Urinary bladder (tissue), 4 donors: ENCODE data around the gene OBSCN. TPM values are rescaled to one million over a fixed set of nuclear protein-coding genes. Genes with fewer than 3 reads are reported as not detected.

ENCODE experiments used
- DNase-seq: peaks from one replicate; pipeline ENCODE4 v3.0.0-alpha.2; 2015; ENCODE audit errors: extremely low spot score
- H3K27ac ChIP-seq: one replicate; pipeline ENCODE4 v1.5.1; 2013; ENCODE audit warnings: low read depth, mild to moderate bottlenecking, moderate library complexity
- H3K36me3 ChIP-seq: one replicate; pipeline ENCODE4 v1.6.1; 2013; ENCODE audit warnings: mild to moderate bottlenecking, moderate library complexity; ENCODE audit not compliant: insufficient read depth
- H3K4me1 ChIP-seq: one replicate; pipeline ENCODE4 v1.6.1; 2013; ENCODE audit warnings: mild to moderate bottlenecking, moderate library complexity; ENCODE audit not compliant: insufficient read depth
- H3K4me3 ChIP-seq: one replicate; pipeline ENCODE4 v1.5.1; 2013; ENCODE audit warnings: low read depth, low read length
- WGBS: extraction: QIAGEN DNeasy Blood & Tissue Kit; methylation state at CpG from one replicate; pipeline ENCODE4 v1.1.7; 2013; 5-methylcytosine and 5-hydroxymethylcytosine counted together
- polyA plus RNA-seq: library from polyadenylated mRNA; stranded (reverse); fragments of 200-250 nt; gene quantifications from one replicate; pipeline ENCODE4 v1.2.3, GENCODE V29; 2013
- total RNA-seq: library from RNA; depleted of rRNA; stranded (reverse); fragments of >200 nt; gene quantifications from one replicate; pipeline ENCODE4 v1.2.3, GENCODE V29; 2014
- donor health status: healthy with polysubstance abuse.
- donor health status: healthy.

Gene OBSCN
- total and polyA plus RNA-seq, 2 donors = 8.4 to 29.1 TPM

DNA sequence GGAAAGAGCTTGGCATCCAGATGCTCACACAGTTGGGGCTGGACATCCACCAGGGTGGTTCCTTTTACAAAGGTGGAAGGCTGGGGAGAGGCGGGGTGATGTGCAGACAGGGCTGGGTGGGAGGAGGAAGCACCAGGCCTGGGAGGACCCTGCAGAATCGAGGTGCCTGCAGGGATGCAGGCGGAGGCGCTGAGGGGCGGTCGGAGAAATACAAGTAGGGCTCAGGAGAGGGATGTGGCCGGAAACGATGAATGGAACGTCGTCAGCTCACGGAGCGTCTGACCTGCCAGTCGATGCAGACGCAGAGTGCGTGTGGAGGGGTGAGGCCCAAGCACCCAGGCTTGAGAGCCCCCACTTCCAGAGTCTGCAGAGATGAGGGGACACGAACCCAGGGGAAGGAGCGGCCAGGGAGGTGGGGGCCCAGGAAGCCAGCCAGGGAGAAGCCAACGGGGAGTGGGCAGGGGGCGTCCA is 135.4 kb downstream of the OBSCN start:
- Histone ChIP-seq H3K4me1 (no peaks in the 10 kb centered on the region), H3K4me3 (no peak overlapping the region), H3K27ac (no peak overlapping the region), H3K36me3 (no peaks in the 10 kb centered on the region)
- WGBS = 94% methylated on average over 19 of the region's 19 CpGs
- DNase-seq = no peak

DNA sequence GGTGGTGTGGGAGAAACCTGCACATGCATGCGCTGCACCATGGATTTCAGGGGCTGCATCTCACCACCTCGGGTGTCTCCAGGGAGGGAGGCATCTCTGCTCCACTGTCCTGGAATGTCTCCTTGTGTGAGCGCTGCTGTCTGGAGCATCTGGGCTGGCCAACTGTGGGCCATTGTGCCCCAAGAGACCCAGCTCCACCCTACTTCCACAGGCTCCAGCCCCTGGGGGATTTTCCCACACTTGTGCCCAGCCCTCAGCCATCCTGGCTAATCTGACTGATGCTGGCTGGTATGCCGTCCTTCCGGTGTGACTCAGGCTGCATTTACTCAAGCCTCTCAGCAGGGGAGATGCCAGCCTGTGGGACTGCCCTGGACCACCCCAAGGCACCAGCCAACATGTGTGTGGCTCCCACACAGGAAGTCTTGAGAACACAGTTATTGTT is 136.8 kb downstream of the OBSCN start:
- Histone ChIP-seq H3K27ac (no peak overlapping the region), H3K4me3 (no peak overlapping the region), H3K4me1 (no peaks in the 10 kb centered on the region), H3K36me3 (no peaks in the 10 kb centered on the region)
- WGBS = 86% methylated on average over 5 of the region's 5 CpGs
- no peak for DNase-seq

DNA sequence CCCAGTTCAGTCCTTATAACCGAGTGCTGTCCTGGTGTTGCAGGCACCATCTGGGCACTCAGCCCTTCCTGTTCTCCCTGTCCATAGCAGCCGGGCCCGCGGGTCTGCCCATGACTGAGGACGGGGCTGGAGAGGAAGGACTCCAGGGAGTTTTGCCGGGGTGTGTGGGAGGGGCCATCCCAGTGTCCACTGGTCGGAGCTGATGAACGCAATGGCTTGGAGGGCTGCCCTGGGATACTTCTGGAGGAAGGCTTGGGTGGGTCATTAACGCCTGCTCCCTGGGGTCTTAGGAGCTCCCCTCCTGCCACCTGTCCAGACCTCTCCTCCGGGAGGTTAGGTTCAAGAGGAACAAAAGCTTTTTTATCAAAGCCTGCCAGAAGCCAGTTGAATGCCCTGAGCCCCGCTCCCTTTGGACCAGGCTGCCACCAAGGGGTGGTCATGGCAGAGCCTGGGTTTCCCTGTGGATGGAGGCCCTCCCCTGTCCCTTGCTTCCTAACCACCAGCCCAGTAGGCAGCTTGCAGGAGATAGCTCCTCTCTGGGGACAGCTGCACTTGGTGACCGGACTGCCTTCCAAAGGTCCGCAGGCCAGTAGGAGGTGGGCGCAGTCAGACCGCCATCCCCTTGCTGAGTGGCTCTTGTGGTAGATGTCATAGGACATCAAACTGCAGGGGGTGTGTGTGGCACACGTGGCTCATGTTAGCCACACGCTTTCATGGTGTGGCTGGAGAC is 137.5 kb downstream of the OBSCN start:
- 90% methylated on average over 17 of the region's 17 CpGs for WGBS

DNA sequence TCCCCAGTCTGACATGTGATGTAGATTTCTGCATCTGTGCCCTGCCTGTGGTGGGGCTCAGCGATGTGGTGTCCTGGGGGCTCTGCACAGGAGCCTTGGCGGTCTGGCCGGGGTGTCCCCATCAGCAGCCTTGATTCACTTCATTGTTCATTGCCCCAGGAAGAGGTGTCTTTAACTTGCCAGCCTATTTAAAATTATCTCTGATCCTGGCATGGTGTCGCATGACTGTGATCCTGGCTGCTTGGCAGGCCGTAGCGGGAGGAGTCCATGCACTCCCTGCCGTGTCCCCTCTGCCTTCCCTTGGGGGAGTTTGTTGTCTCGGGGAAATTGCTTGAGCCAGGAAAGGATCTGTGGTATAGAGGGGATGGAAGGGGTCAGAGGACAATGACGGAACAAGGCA is 138.9 kb downstream of the OBSCN start:
- Histone ChIP-seq H3K4me1 (no peaks in the 10 kb centered on the region), H3K27ac (no peak overlapping the region), H3K36me3 (no peaks in the 10 kb centered on the region), H3K4me3 (no peak overlapping the region)
- no peak for DNase-seq
- WGBS = 83% methylated on average over 9 of the region's 9 CpGs

More for the DNA sequence above, 137.5 kb downstream of the OBSCN start:
- no peaks in the 10 kb centered on the region for H3K36me3 ChIP-seq
- no peak for DNase-seq
- H3K4me1 ChIP-seq = no peaks in the 10 kb centered on the region
- no peak overlapping the region for H3K27ac ChIP-seq
- no peak overlapping the region for H3K4me3 ChIP-seq

DNA sequence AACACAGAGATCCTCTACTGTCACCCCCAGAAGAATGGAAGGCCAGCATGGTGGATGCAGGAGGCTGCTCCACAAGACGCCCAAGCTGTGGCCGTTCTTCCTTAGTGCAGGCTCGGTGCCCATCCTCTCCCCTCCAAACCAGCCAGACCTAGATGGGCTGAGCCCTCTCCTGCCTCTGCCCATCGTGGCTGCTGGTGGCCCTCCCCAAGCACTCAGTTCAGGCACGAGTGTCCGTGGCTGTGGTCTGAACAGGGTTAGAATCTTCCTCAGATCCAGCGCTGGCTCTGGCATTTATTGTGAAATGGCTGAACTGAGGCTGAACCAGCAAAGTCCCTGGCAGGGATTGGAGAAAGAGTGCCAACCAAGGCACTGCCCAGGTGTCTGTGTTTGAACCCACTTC is 139.3 kb downstream of the OBSCN start:
- H3K36me3 ChIP-seq = no peaks in the 10 kb centered on the region
- no peaks in the 10 kb centered on the region for H3K4me1 ChIP-seq
- H3K4me3 ChIP-seq = no peak overlapping the region
- DNase-seq = no peak
- 87% methylated on average over 7 of the region's 7 CpGs for WGBS
- no peak overlapping the region for H3K27ac ChIP-seq

DNA sequence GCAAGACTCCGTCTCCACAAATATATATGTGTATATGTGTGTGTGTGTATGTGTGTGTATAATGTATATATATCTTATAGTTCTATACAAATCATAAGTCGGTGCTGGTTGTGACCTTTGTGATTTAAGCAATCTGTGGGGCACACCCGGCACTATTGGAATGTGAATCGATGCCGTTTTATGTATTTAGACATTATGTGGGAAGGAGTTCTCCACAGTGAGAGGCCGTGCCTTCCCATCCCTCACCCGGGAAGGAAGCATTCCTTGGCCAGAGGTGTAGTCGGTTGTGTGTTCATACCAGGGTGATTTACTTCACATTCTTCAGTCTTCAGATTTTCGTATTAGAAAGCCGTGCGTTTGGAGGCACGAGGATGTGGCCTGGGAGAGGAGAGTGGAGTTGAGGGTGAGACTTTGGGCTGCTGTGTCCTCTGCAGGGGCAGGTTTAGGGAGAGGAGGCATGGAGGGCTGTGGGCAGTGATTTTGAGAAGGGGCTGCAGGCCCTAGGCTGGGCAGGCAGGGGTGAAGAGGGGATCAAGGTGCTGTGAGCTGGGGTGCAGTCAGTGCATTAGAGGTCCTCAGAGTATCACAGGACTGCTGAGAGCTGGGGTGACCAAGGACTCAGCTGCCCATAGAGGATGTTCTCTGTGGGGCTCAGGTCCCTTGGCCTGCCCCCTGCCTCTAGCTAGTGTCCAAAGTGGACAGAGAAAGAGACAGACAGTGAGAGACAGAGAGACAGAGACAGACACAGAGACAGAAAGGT is 141.0 kb downstream of the OBSCN start:
- no peaks in the 10 kb centered on the region for H3K36me3 ChIP-seq
- no peak for DNase-seq

DNA sequence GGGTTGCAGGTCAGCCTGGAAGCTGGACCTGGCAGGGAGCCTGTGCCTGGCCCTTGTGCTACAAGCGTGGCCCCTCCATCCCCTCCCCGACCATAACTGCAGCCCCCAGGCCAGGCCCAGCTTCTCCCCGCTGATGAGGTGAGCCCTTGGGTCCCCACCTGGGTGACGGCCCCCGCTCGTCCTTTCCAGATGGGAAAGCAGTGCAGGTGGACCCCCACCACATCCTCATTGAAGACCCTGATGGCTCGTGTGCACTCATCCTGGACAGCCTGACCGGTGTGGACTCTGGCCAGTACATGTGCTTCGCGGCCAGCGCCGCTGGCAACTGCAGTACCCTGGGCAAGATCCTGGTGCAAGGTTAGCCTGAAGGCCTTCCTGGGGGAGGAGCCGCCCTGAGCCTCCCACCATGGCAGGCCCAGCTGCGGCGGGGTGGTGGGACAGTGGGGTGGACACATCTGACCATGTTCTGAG is 141.9 kb downstream of the OBSCN start:
- no peak overlapping the region for H3K27ac ChIP-seq
- no peak for DNase-seq
- H3K4me3 ChIP-seq = no peak overlapping the region
- H3K36me3 ChIP-seq = no peaks in the 10 kb centered on the region
- no peaks in the 10 kb centered on the region for H3K4me1 ChIP-seq
- WGBS = 93% methylated on average over 15 of the region's 15 CpGs

More for the DNA sequence above, 141.0 kb downstream of the OBSCN start:
- 77% methylated on average over 12 of the region's 12 CpGs for WGBS
- Histone ChIP-seq H3K4me1 (no peaks in the 10 kb centered on the region), H3K27ac (no peak overlapping the region), H3K4me3 (no peak overlapping the region)

DNA sequence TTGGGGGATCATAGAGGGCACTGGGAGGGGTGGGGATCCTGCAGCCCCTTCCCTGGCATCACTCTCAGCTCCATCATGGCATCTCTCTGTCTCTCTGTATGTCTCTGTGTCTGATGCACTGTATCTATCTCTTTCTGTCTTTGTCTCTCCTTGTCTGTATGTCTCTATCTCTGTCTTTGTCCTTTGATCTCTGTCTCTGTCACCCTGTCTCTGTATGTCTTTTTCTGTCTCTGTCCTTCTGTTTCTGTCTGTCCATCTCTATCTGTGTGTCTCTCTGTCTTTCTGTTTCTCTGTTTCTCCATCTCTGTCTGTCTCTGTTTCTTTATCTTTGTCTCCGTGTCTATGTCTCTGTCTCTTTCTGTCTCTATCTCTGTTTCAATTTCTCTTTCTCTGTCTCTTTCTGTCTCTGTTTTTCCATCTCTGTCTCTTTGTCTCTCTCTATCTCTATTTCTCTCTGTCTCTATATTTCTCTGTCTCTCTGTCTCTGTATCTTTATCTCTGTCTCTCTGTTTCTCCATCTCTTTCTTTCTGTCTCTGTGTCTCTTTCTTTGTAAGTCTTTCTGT is 142.4 kb downstream of the OBSCN start:
- H3K27ac ChIP-seq = no peak overlapping the region
- DNase-seq = no peak
- H3K4me3 ChIP-seq = no peak overlapping the region
- H3K4me1 ChIP-seq = no peaks in the 10 kb centered on the region
- 90% methylated on average over 1 of the region's 1 CpG for WGBS
- H3K36me3 ChIP-seq = no peaks in the 10 kb centered on the region

DNA sequence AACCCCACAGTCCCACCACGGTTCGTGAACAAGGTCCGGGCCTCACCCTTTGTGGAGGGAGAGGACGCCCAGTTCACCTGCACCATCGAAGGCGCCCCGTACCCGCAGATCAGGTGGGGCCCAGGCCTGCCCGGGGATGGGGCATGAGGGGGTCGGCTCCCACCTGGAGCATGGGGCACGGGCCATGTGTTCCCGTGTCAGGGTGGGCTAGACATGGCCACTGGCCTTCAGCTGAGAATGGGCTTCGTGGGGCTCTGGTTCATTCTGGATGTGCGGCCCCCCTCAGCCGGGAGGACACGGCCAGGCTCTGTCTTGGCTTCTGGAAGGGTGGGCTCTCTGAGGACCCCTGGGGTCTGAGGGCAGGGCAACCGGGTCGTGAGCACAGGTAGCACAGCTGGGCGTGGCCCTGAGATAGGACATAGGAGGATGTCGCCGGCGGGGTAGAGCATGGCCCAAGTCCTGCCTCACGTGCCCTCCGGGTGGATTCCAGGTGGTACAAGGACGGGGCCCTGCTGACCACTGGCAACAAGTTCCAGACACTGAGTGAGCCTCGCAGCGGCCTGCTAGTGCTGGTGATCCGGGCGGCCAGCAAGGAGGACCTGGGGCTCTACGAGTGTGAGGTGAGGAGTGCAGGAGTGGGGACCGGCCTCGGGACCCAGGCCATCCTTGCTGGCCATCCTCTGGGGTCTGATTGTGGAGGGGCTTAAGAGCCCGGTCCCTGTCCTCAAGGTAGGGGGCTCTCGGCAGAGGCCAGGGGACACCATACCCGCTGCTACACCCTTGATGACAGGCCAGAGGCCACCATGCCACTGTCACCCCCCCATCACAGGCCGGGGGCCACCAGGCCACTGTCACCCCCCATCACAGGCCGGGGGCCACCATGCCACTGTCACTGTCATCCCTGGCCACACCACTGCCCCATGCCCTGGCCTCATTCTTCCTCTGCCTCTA is 143.3 kb downstream of the OBSCN start:
- H3K27ac ChIP-seq = no peak overlapping the region
- WGBS = 91% methylated on average over 37 of the region's 37 CpGs
- no peaks in the 10 kb centered on the region for H3K4me1 ChIP-seq
- H3K4me3 ChIP-seq = no peak overlapping the region
- H3K36me3 ChIP-seq = no peaks in the 10 kb centered on the region
- DNase-seq = no peak

DNA sequence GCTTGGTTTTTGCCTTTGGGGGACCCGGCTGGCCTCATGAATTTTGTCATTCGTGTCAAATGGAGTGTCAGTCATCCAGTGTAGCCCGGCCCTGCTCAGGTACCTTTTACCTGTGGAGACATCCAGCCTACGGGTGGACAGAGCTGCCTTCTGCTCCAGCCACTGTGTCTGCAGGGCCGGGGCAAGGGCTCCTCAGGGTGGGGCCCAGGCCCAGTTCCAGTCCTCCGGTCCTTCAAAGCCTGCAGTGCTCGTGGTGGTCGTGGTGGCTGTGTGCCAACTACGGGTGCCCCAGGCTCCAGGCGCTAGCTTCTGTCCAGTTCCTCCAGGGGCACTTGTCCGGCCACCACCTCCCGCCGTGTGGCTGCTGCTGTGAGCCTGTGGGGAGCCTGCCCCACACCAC is 144.0 kb downstream of the OBSCN start:
- Histone ChIP-seq H3K27ac (no peak overlapping the region), H3K36me3 (no peaks in the 10 kb centered on the region), H3K4me1 (no peaks in the 10 kb centered on the region), H3K4me3 (no peak overlapping the region)
- DNase-seq = no peak
- WGBS = 89% methylated on average over 13 of the region's 13 CpGs

DNA sequence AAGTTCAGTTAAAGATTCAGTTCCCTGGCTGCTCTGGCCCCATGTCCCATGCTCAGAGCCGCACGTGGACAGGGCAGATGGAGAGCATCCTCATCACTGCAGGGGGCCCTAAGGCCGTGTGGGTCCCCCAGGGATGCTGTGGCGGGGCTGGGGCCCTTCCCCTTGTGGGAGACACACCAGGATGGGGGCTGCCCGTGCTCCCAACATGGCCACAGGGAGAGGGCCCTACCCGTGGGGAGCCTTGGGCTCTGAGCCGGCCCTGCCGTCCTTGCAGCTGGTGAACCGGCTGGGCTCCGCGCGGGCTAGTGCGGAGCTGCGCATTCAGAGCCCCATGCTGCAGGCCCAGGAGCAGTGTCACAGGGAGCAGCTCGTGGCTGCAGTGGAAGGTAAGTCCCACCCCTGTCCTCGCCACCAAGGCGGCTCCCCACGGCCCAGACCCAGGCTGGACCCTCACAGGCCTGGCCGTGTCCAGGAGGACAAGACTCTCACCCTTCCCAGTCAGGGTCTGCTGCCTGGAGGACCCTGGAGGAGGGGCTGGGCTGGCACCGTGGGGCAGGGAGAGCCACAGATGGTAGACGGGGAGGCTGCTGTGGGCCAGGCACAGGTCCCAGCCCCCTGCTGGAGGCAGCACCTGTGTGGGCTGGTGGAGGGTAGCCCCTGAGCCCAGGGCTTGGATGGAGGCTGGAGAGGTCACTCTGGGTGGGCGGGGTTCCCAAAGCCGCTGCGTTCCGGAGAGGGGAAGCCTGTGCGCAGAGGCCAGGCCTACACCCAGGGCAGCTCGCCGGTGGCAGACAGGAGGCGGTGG is 145.0 kb downstream of the OBSCN start:
- no peak for DNase-seq
- Histone ChIP-seq H3K4me3 (no peak overlapping the region), H3K4me1 (no peaks in the 10 kb centered on the region), H3K36me3 (no peaks in the 10 kb centered on the region), H3K27ac (no peak overlapping the region)
- WGBS = 94% methylated on average over 29 of the region's 29 CpGs

DNA sequence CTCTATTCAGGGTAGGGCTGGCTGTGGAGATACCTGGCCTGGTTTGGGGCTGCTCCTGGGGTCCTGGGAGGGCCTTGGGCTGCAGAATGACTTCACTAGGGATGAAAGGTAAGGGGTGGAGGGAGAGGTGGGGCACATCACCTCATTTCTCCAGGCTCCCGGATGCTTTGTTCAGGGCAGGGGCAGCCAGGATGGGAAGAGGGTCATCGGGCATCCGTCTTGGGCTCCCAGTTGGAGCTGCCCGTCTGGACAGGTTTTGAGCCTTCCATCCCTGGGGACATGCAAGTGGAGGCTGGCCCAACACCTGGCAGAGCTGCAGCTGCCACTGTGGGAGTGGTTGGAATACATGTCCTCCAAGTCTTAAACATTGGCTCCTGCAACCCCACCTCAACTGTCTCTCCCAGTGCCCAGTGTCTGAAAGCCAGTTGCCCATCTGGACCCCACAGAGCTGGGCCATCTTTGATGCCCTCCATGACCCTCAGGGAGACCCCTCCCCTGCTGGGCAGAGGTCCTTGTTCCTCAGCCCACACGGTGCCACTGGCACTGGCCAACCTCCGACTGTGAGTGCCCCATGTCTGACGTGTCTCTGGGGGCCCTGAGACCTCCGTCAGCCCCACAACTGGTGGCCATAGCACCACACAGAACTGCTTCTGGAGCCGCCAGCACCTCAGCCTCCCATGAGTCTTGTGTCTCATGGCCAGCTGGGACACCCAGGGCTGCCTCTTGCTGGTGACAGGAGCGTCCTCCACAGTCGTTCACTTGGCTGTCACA is 145.9 kb downstream of the OBSCN start:
- Histone ChIP-seq H3K4me3 (no peak overlapping the region), H3K36me3 (no peaks in the 10 kb centered on the region), H3K27ac (no peak overlapping the region), H3K4me1 (no peaks in the 10 kb centered on the region)
- DNase-seq = no peak
- WGBS = 84% methylated on average over 11 of the region's 11 CpGs
